ENCODE results near the gene ACMSD.

- TF ChIP-seq, protein P1, sequence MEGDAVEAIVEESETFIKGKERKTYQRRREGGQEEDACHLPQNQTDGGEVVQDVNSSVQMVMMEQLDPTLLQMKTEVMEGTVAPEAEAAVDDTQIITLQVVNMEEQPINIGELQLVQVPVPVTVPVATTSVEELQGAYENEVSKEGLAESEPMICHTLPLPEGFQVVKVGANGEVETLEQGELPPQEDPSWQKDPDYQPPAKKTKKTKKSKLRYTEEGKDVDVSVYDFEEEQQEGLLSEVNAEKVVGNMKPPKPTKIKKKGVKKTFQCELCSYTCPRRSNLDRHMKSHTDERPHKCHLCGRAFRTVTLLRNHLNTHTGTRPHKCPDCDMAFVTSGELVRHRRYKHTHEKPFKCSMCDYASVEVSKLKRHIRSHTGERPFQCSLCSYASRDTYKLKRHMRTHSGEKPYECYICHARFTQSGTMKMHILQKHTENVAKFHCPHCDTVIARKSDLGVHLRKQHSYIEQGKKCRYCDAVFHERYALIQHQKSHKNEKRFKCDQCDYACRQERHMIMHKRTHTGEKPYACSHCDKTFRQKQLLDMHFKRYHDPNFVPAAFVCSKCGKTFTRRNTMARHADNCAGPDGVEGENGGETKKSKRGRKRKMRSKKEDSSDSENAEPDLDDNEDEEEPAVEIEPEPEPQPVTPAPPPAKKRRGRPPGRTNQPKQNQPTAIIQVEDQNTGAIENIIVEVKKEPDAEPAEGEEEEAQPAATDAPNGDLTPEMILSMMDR (IDR thresholded peaks at IDR 0.05) = no peak
- no peak for TF ChIP-seq POLR2A (IDR thresholded peaks at IDR 0.05)
Observed at GRCh38 chr2:134861173-134861572, 22.8 kb downstream of the ACMSD start.

Data from lower leg skin (tissue), 3 donors.